HG03460 (cell line): ENCODE measurements around the gene IQCE.

Experiments used
- ATAC-seq: cut with Tn5 transposase; IDR thresholded peaks from one replicate; pipeline ENCODE4 v1.9.1; 2021; ENCODE audit not compliant: unreplicated experiment

IQCE gene

GRCh38 chr7:2629746-2630681 lies 71.2 kb downstream of the IQCE start:
- ATAC-seq, result no peak

GRCh38 chr7:2631946-2632732 lies 73.4 kb downstream of the IQCE start, which contains the start of gene TTYH3:
Gene TTYH3, plus strand, starts transcription at chr7:2631986. Its CDS starts 170 bp downstream, at chr7:2632156.
- peak; percentile 37 for ATAC-seq

- ATAC-seq, result no peak
Measured at GRCh38 chr7:2632733-2633537, 74.2 kb downstream of the IQCE start.

- ATAC-seq, result no peak
Measured at GRCh38 chr7:2633538-2634266, 74.9 kb downstream of the IQCE start.

- no peak for ATAC-seq
Measured at GRCh38 chr7:2634267-2635145, 75.7 kb downstream of the IQCE start.

- ATAC-seq, result no peak
Measured at GRCh38 chr7:2635148-2635668, 76.4 kb downstream of the IQCE start.

- no peak for ATAC-seq
Measured at GRCh38 chr7:2635810-2636701, 77.3 kb downstream of the IQCE start.

- ATAC-seq, result no peak
Measured at GRCh38 chr7:2637066-2637471, 78.3 kb downstream of the IQCE start.

GRCh38 chr7:2637505-2638223 lies 78.9 kb downstream of the IQCE start:
- ATAC-seq, result no peak

- ATAC-seq, result no peak
Measured at GRCh38 chr7:2638224-2638991, 79.6 kb downstream of the IQCE start.

- no peak for ATAC-seq
Measured at GRCh38 chr7:2639181-2639681, 80.5 kb downstream of the IQCE start.

GRCh38 chr7:2639695-2640481 lies 81.1 kb downstream of the IQCE start:
- no peak for ATAC-seq

- ATAC-seq, result no peak
Measured at GRCh38 chr7:2640482-2640830, 81.7 kb downstream of the IQCE start.

- no peak for ATAC-seq
Measured at GRCh38 chr7:2640846-2641316, 82.1 kb downstream of the IQCE start.
